ENCODE results near the gene PHC3. TPM values are rescaled to one million over a fixed set of nuclear protein-coding genes. Genes with fewer than 3 reads are reported as not detected.

The PHC3 gene
- total and polyA plus RNA-seq, 4 donors: 6.1 to 131 (median 59.9) TPM

- DNase-seq (no peak), ATAC-seq (ENCODE audit: low FRiP score) (no peak)
- no peaks in the 10 kb centered on the region for H3K9me3 ChIP-seq (ENCODE audit: control insufficient read depth, low read length)
- H3K36me3 ChIP-seq (ENCODE audit: control insufficient read depth in 1 of 2, insufficient read depth in 2 of 2, low read length in 1 of 2): no peaks in the 10 kb centered on the region
- H3K4me1 ChIP-seq (ENCODE audit: control insufficient read depth in 1 of 2, insufficient read depth in 2 of 2, low read length in 2 of 2): no peaks in the 10 kb centered on the region
- H3K27me3 ChIP-seq (ENCODE audit: control insufficient read depth in 1 of 2, insufficient read depth in 2 of 2, low read length in 1 of 2): no peaks in the 10 kb centered on the region
- intact Hi-C loops (cut with DNase I): no loop called here
- H3K4me3 ChIP-seq (ENCODE audit: low read length in 2 of 2): no peak overlapping the region
- H3K27ac ChIP-seq (ENCODE audit: low read depth in 1 of 2, low read length in 2 of 2): no peak overlapping the region
Measured at GRCh38 chr3:170052398-170052797, 129.1 kb downstream of the PHC3 start.

GRCh38 chr3:170050753-170051152 lies 130.8 kb downstream of the PHC3 start:
- Histone ChIP-seq H3K36me3 (ENCODE audit: control insufficient read depth in 1 of 2, insufficient read depth in 2 of 2, low read length in 1 of 2) (no peaks in the 10 kb centered on the region), H3K4me1 (ENCODE audit: control insufficient read depth in 1 of 2, insufficient read depth in 2 of 2, low read length in 2 of 2) (no peaks in the 10 kb centered on the region), H3K27me3 (ENCODE audit: control insufficient read depth in 1 of 2, insufficient read depth in 2 of 2, low read length in 1 of 2) (no peaks in the 10 kb centered on the region), H3K9me3 (ENCODE audit: control insufficient read depth, low read length) (no peaks in the 10 kb centered on the region), H3K27ac (ENCODE audit: low read depth in 1 of 2, low read length in 2 of 2) (no peak overlapping the region), H3K4me3 (ENCODE audit: low read length in 2 of 2) (no peak overlapping the region)
- intact Hi-C loops (cut with DNase I): no loop called here
- ATAC-seq (ENCODE audit: low FRiP score): no peak
- WGBS, 2 donors: 58 to 68% methylated on average over 4 of the region's 4 CpGs
- DNase-seq: no peak

- intact Hi-C loops (cut with DNase I): no loop called here
- Histone ChIP-seq H3K9me3 (ENCODE audit: control insufficient read depth, low read length) (no peaks in the 10 kb centered on the region), H3K27ac (ENCODE audit: low read depth in 1 of 2, low read length in 2 of 2) (no peak overlapping the region), H3K36me3 (ENCODE audit: control insufficient read depth in 1 of 2, insufficient read depth in 2 of 2, low read length in 1 of 2) (no peaks in the 10 kb centered on the region), H3K27me3 (ENCODE audit: control insufficient read depth in 1 of 2, insufficient read depth in 2 of 2, low read length in 1 of 2) (no peaks in the 10 kb centered on the region), H3K4me1 (ENCODE audit: control insufficient read depth in 1 of 2, insufficient read depth in 2 of 2, low read length in 2 of 2) (no peaks in the 10 kb centered on the region), H3K4me3 (ENCODE audit: low read length in 2 of 2) (no peak overlapping the region)
- 58 to 64% methylated on average over 10 of the region's 10 CpGs for WGBS, 2 donors
- ATAC-seq (ENCODE audit: low FRiP score): peak; percentile 33
- DNase-seq: no peak
Measured at GRCh38 chr3:170049146-170050000, 132.2 kb downstream of the PHC3 start.

GRCh38 chr3:170047133-170047404 lies 134.5 kb downstream of the PHC3 start:
- ATAC-seq (ENCODE audit: low FRiP score): no peak
- no peaks in the 10 kb centered on the region for H3K9me3 ChIP-seq (ENCODE audit: control insufficient read depth, low read length)
- 92 to 96% methylated on average over 3 of the region's 3 CpGs for WGBS, 2 donors
- no peak overlapping the region for H3K4me3 ChIP-seq (ENCODE audit: low read length in 2 of 2)
- H3K27me3 ChIP-seq (ENCODE audit: control insufficient read depth in 1 of 2, insufficient read depth in 2 of 2, low read length in 1 of 2): no peaks in the 10 kb centered on the region
- H3K27ac ChIP-seq (ENCODE audit: low read depth in 1 of 2, low read length in 2 of 2): no peak overlapping the region
- DNase-seq: no peak
- no peaks in the 10 kb centered on the region for H3K4me1 ChIP-seq (ENCODE audit: control insufficient read depth in 1 of 2, insufficient read depth in 2 of 2, low read length in 2 of 2)
- intact Hi-C loops (cut with DNase I): no loop called here
- H3K36me3 ChIP-seq (ENCODE audit: control insufficient read depth in 1 of 2, insufficient read depth in 2 of 2, low read length in 1 of 2): no peaks in the 10 kb centered on the region

- ATAC-seq (ENCODE audit: low FRiP score): no peak
- no peaks in the 10 kb centered on the region for H3K27me3 ChIP-seq (ENCODE audit: control insufficient read depth in 1 of 2, insufficient read depth in 2 of 2, low read length in 1 of 2)
- no peaks in the 10 kb centered on the region for H3K4me1 ChIP-seq (ENCODE audit: control insufficient read depth in 1 of 2, insufficient read depth in 2 of 2, low read length in 2 of 2)
- no peaks in the 10 kb centered on the region for H3K36me3 ChIP-seq (ENCODE audit: control insufficient read depth in 1 of 2, insufficient read depth in 2 of 2, low read length in 1 of 2)
- DNase-seq: no peak
- no peak overlapping the region for H3K27ac ChIP-seq (ENCODE audit: low read depth in 1 of 2, low read length in 2 of 2)
- H3K4me3 ChIP-seq (ENCODE audit: low read length in 2 of 2): no peak overlapping the region
- H3K9me3 ChIP-seq (ENCODE audit: control insufficient read depth, low read length): no peaks in the 10 kb centered on the region
- intact Hi-C loops (cut with DNase I): no loop called here
- WGBS, 2 donors: 80 to 81% methylated on average over 5 of the region's 5 CpGs
Measured at GRCh38 chr3:170046269-170047132, 135.0 kb downstream of the PHC3 start.

GRCh38 chr3:170044795-170045244 lies 136.7 kb downstream of the PHC3 start:
- DNase-seq: no peak
- Histone ChIP-seq H3K27me3 (ENCODE audit: control insufficient read depth in 1 of 2, insufficient read depth in 2 of 2, low read length in 1 of 2) (no peaks in the 10 kb centered on the region), H3K9me3 (ENCODE audit: control insufficient read depth, low read length) (no peaks in the 10 kb centered on the region), H3K4me1 (ENCODE audit: control insufficient read depth in 1 of 2, insufficient read depth in 2 of 2, low read length in 2 of 2) (no peaks in the 10 kb centered on the region), H3K36me3 (ENCODE audit: control insufficient read depth in 1 of 2, insufficient read depth in 2 of 2, low read length in 1 of 2) (no peaks in the 10 kb centered on the region), H3K27ac (ENCODE audit: low read depth in 1 of 2, low read length in 2 of 2) (no peak overlapping the region), H3K4me3 (ENCODE audit: low read length in 2 of 2) (no peak overlapping the region)
- no peak for ATAC-seq (ENCODE audit: low FRiP score)
- intact Hi-C loops (cut with DNase I): no loop called here
- whole genome bisulfite sequencing, 2 donors: 77 to 88% methylated on average over 8 of the region's 8 CpGs

- intact Hi-C loops (cut with DNase I): no loop called here
- Histone ChIP-seq H3K36me3 (ENCODE audit: control insufficient read depth in 1 of 2, insufficient read depth in 2 of 2, low read length in 1 of 2) (no peaks in the 10 kb centered on the region), H3K4me1 (ENCODE audit: control insufficient read depth in 1 of 2, insufficient read depth in 2 of 2, low read length in 2 of 2) (no peaks in the 10 kb centered on the region), H3K27me3 (ENCODE audit: control insufficient read depth in 1 of 2, insufficient read depth in 2 of 2, low read length in 1 of 2) (no peaks in the 10 kb centered on the region), H3K4me3 (ENCODE audit: low read length in 2 of 2) (no peak overlapping the region), H3K27ac (ENCODE audit: low read depth in 1 of 2, low read length in 2 of 2) (no peak overlapping the region), H3K9me3 (ENCODE audit: control insufficient read depth, low read length) (no peaks in the 10 kb centered on the region)
- 86 to 91% methylated on average over 8 of the region's 8 CpGs for WGBS, 2 donors
- DNase-seq (no peak), ATAC-seq (ENCODE audit: low FRiP score) (no peak)
Measured at GRCh38 chr3:170044271-170044670, 137.3 kb downstream of the PHC3 start.

GRCh38 chr3:170043506-170043905 lies 138.0 kb downstream of the PHC3 start:
- Histone ChIP-seq H3K4me3 (ENCODE audit: low read length in 2 of 2) (no peak overlapping the region), H3K36me3 (ENCODE audit: control insufficient read depth in 1 of 2, insufficient read depth in 2 of 2, low read length in 1 of 2) (no peaks in the 10 kb centered on the region), H3K27me3 (ENCODE audit: control insufficient read depth in 1 of 2, insufficient read depth in 2 of 2, low read length in 1 of 2) (no peaks in the 10 kb centered on the region), H3K9me3 (ENCODE audit: control insufficient read depth, low read length) (no peaks in the 10 kb centered on the region), H3K4me1 (ENCODE audit: control insufficient read depth in 1 of 2, insufficient read depth in 2 of 2, low read length in 2 of 2) (no peaks in the 10 kb centered on the region), H3K27ac (ENCODE audit: low read depth in 1 of 2, low read length in 2 of 2) (no peak overlapping the region)
- DNase-seq (no peak), ATAC-seq (ENCODE audit: low FRiP score) (no peak)
- 34 to 39% methylated on average over 7 of the region's 7 CpGs for WGBS, 2 donors
- intact Hi-C loops (cut with DNase I): no loop called here

- H3K27ac ChIP-seq (ENCODE audit: low read depth in 1 of 2, low read length in 2 of 2): no peak overlapping the region
- DNase-seq: no peak
- ATAC-seq (ENCODE audit: low FRiP score): no peak
- WGBS, 2 donors: 15 to 16% methylated on average over 8 of the region's 8 CpGs
- no peak overlapping the region for H3K4me3 ChIP-seq (ENCODE audit: low read length in 2 of 2)
- intact Hi-C loops (cut with DNase I): no loop called here
- no peaks in the 10 kb centered on the region for H3K4me1 ChIP-seq (ENCODE audit: control insufficient read depth in 1 of 2, insufficient read depth in 2 of 2, low read length in 2 of 2)
- no peaks in the 10 kb centered on the region for H3K36me3 ChIP-seq (ENCODE audit: control insufficient read depth in 1 of 2, insufficient read depth in 2 of 2, low read length in 1 of 2)
- H3K9me3 ChIP-seq (ENCODE audit: control insufficient read depth, low read length): no peaks in the 10 kb centered on the region
- H3K27me3 ChIP-seq (ENCODE audit: control insufficient read depth in 1 of 2, insufficient read depth in 2 of 2, low read length in 1 of 2): no peaks in the 10 kb centered on the region
Measured at GRCh38 chr3:170040418-170040817, 141.1 kb downstream of the PHC3 start.
